Vagina (tissue), 2 donors: ENCODE data around the gene AGPAT2. TPM values are rescaled to one million over a fixed set of nuclear protein-coding genes. Genes with fewer than 3 reads are reported as not detected.

ENCODE experiments used
- DNase-seq, 2 donors: peaks; one replicate each; pipeline ENCODE4 v3.0.0-alpha.2; 2017; ENCODE audit errors: extremely low spot score in 2 of 2
- H3K27ac ChIP-seq: fragments of 200-600 bp; sonication (generic); one replicate; pipeline ENCODE4 v1.5.1; 2019
- H3K27me3 ChIP-seq: fragments of 200-600 bp; sonication (generic); one replicate; pipeline ENCODE4 v1.5.1; 2019
- H3K36me3 ChIP-seq, 2 donors: fragments of 200-600 bp; sonication (generic); one replicate each; pipeline ENCODE4 v1.5.1; 2017 to 2019
- H3K4me1 ChIP-seq: fragments of 200-600 bp; sonication (generic); one replicate; pipeline ENCODE4 v1.5.1; 2019
- H3K4me3 ChIP-seq, 2 donors: fragments of 200-600 bp; sonication (generic); 1 replicate in 1 of 2; 2 replicates in 1 of 2; pipeline ENCODE4 v1.5.1; 2016 to 2019
- H3K9me3 ChIP-seq: fragments of 200-600 bp; sonication (generic); one replicate; pipeline ENCODE4 v1.5.1; 2019
- POLR2A ChIP-seq, 2 donors: fragments of 450-650 bp; IDR thresholded peaks; one replicate each; pipeline ENCODE4 v1.6.1; 2017; ENCODE audit warnings: antibody characterized with exemption in 2 of 2, mild to moderate bottlenecking in 2 of 2, moderate library complexity in 2 of 2
- POLR2AphosphoS5 ChIP-seq, 2 donors: sonication (generic); formaldehyde crosslinking; IDR thresholded peaks; one replicate each; pipeline ENCODE4 v1.9.0; 2017; ENCODE audit warnings: antibody characterized with exemption in 2 of 2, mild to moderate bottlenecking in 2 of 2, low read depth in 1 of 2; ENCODE audit not compliant: insufficient read depth in 1 of 2
- intact Hi-C: fragments of 100-400 bp; cut with DNase I; formaldehyde crosslinking; loops from one replicate; pipeline ENCODE4 v1.15.1; 2023
- total RNA-seq: library from RNA; depleted of rRNA; stranded (reverse); fragments of >200 nt; gene quantifications from one replicate; pipeline ENCODE4 v1.2.3, GENCODE V29; 2016
- TF ChIP-seq, protein P1 (sequence below), 3 experiments: fragments of 450-650 bp in 2 of 3; fragments of 200-600 bp in 1 of 3; sonication (generic) in 1 of 3; IDR thresholded peaks; one replicate each; pipeline ENCODE4 v1.5.1; 2017 to 2019; ENCODE audit warnings: antibody characterized with exemption in 3 of 3, mild to moderate bottlenecking in 2 of 3, moderate library complexity in 2 of 3

Gene AGPAT2
- total RNA-seq, 1 donor from 2014 or later: 87.2 TPM

DNA sequence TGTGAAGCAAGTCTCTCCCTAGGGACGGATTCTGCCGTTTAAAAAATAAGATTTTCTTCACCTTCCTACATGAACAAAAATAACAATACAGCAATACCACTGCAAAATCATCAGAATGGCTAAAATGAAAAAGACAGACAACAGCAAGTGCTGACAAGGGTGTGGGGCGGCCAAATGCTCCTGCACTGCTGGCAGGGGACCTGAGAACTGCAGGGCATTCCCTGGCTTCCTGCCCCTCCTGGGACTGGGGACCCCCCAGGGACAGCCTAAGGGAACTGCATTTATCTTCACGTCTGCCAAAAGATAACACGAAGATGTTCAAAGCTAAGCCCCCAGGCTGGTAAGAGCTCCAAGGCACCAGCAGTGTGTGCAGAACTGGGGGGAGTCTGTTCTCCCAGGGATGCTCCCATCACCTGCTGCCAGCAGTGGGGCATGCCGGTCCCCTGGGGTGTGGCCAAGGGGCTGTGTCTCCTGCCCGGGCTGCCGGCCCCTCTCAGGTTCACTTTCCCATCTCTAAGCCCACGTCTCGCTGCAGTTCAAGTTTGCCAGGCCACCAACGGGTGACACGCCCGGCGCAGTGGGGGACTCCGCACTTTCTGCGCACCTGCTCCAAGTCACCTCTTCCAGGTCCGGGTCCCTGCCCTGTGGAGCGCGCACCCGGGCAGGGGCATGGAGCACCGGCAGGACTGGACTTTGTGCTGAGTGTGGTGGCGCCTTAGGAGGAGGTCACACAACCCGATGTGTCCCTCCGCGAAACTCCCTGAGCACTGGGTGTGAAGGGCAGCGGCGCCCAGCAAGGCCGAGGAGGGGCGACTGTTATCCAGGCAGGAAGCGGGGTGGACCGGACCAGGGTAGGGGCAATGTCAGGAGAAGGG is 29.0 kb downstream of the AGPAT2 start:
- DNase-seq: no peak
- Histone ChIP-seq H3K27ac (no peak overlapping the region), H3K4me1 (no peaks in the 10 kb centered on the region), H3K4me3 (peak overlapping the region; percentile 27 to 28), H3K36me3 (no peaks in the 10 kb centered on the region), H3K9me3 (no peaks in the 10 kb centered on the region), H3K27me3 (no peaks in the 10 kb centered on the region)
- intact Hi-C loops: no loop called here
- TF ChIP-seq POLR2A (IDR thresholded peaks at IDR 0.05) (no peak), POLR2AphosphoS5 (IDR thresholded peaks at IDR 0.05; ENCODE audit: insufficient read depth in 1 of 2, low read depth in 1 of 2) (no peak)
- TF ChIP-seq, protein P1, sequence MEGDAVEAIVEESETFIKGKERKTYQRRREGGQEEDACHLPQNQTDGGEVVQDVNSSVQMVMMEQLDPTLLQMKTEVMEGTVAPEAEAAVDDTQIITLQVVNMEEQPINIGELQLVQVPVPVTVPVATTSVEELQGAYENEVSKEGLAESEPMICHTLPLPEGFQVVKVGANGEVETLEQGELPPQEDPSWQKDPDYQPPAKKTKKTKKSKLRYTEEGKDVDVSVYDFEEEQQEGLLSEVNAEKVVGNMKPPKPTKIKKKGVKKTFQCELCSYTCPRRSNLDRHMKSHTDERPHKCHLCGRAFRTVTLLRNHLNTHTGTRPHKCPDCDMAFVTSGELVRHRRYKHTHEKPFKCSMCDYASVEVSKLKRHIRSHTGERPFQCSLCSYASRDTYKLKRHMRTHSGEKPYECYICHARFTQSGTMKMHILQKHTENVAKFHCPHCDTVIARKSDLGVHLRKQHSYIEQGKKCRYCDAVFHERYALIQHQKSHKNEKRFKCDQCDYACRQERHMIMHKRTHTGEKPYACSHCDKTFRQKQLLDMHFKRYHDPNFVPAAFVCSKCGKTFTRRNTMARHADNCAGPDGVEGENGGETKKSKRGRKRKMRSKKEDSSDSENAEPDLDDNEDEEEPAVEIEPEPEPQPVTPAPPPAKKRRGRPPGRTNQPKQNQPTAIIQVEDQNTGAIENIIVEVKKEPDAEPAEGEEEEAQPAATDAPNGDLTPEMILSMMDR (IDR thresholded peaks at IDR 0.05): no peak

DNA sequence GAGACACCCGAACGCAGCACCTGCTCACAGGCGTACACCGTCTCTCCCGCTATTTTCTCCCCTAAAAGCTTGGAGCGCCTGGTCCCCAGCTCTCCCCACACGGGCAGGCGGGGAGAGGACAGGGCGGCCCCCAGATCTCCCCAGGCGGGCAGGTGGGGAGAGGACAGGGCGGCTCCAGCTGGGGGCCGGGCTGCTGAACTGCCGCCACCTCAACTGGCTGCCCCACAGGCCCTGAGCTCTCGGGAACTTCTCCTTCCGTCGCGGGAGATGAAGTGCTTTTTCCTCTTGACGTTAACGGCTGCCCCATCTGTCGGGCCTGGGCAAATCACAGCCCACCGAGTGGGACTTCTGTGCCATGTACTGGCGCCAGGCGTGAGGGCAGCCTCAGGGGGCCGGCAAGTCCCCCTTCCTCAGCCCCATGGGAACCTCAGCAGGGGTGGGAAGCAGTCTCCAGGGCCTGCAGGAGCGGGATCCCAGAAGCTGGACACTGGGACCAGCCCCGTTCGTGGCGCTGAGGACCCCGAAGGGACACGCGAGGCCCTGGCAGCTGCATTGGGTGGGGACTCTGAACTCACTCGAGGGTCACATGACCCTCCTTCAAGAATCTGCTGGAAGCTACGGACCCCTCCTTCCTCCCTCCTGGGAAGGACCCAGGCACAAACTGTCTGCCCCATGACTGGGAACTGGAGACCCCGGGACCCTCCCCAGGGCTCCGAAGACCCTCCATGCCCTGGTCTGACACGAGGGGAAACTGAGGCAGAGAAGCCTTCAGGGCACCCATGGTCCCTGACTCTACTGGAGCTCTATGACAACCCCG is 30.3 kb downstream of the AGPAT2 start:
- no peaks in the 10 kb centered on the region for H3K9me3 ChIP-seq
- no peak for TF ChIP-seq POLR2AphosphoS5 (IDR thresholded peaks at IDR 0.05; ENCODE audit: insufficient read depth in 1 of 2, low read depth in 1 of 2)
- TF ChIP-seq, protein P1 (IDR thresholded peaks at IDR 0.05): no peak
- no peak for TF ChIP-seq POLR2A (IDR thresholded peaks at IDR 0.05)
- peak overlapping the region in 1 of 2 donors; percentile 0 for H3K4me3 ChIP-seq
- no peaks in the 10 kb centered on the region for H3K4me1 ChIP-seq
- no peaks in the 10 kb centered on the region for H3K36me3 ChIP-seq
- no peak overlapping the region for H3K27ac ChIP-seq
- no peak for DNase-seq
- no peaks in the 10 kb centered on the region for H3K27me3 ChIP-seq
- intact Hi-C loops: no loop called here

DNA sequence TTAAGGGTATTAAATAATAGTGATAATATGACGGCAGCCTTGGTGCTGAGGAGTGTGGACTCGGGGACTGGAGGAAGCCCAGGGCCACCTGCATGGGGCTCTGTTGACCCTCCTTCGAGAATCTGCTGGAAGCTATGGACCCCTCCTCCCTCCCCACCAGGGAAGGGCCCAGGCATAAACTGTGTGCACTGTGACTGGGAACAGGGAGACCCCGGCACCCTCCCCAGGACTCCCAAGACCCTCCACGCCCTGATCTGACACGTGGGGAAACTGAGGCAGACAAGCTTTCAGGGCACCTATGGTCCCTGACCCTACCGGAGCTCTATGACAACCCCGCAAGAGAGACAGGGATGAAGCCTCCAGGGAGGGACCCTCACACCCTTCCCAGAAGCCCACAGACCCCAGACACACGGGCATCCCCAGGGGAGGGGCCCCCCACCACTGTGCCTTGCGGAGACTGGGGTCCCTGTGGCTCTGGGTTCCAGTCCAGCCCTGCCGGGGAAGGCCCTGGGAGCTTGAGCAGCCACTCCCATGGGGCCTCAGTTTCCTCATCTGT is 31.0 kb downstream of the AGPAT2 start:
- no peak for DNase-seq
- Histone ChIP-seq H3K36me3 (no peaks in the 10 kb centered on the region), H3K9me3 (no peaks in the 10 kb centered on the region), H3K4me3 (peak overlapping the region in 1 of 2 donors; percentile 0), H3K27me3 (no peaks in the 10 kb centered on the region), H3K27ac (no peak overlapping the region), H3K4me1 (no peaks in the 10 kb centered on the region)
- TF ChIP-seq, protein P1 (IDR thresholded peaks at IDR 0.05): no peak
- TF ChIP-seq POLR2AphosphoS5 (IDR thresholded peaks at IDR 0.05; ENCODE audit: insufficient read depth in 1 of 2, low read depth in 1 of 2) (no peak), POLR2A (IDR thresholded peaks at IDR 0.05) (no peak)
- intact Hi-C loops: no loop called here

DNA sequence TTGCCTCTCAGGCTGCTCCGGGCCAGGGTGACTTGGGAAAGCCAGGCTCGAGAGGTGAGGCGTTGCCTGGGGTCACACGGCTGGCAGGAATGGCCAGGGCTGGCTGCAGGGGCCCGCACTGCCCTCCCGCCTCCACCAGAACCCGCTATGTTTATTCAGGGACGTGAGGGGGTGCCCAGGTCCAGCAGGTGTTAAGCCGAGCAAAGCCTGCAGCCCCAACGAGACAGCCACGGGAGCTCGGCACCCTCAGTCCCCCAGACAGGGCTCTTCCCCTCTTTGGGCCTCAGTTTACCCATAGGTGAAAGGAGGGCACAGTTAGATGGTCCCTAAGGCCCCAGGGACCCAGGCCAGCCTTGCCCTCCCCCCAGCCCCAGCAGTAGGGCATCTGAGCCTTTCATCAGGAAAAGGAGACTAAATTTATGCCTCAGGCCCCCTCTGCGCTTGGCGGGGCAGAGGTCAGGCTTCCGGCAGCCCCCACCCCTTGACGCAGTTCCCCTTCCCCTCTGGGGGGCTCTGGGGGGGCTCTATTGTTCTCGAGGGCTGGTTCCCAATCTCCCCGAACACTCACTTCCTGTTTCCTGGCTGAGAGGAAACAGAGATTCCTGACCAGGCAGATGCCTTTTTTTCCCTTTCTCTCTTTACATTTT is 31.6 kb downstream of the AGPAT2 start:
- Histone ChIP-seq H3K36me3 (no peaks in the 10 kb centered on the region), H3K9me3 (no peaks in the 10 kb centered on the region), H3K27me3 (no peaks in the 10 kb centered on the region), H3K4me1 (no peaks in the 10 kb centered on the region), H3K27ac (no peak overlapping the region), H3K4me3 (no peak overlapping the region)
- DNase-seq: no peak
- TF ChIP-seq, protein P1 (IDR thresholded peaks at IDR 0.05): no peak
- peak; percentile 66 to 71 for TF ChIP-seq POLR2AphosphoS5 (IDR thresholded peaks at IDR 0.05; ENCODE audit: insufficient read depth in 1 of 2, low read depth in 1 of 2)
- intact Hi-C loops: no loop called here
